ENCODE data around the gene FBXO11. TPM values are rescaled to one million over a fixed set of nuclear protein-coding genes. Genes with fewer than 3 reads are reported as not detected.
A peak's percentile ranks its signal among the peaks of the same experiment; 100 is the strongest.

FBXO11 gene
- total RNA-seq, 2 donors from 2014 or later = 47.0 to 51.8 TPM

GRCh38 chr2:47803770-47804169, 102.5 kb downstream of the FBXO11 start:
- intact Hi-C loops (cut with DNase I, micrococcal nuclease) = no loop called here
- no peak for ATAC-seq

GRCh38 chr2:47803363-47803762, 102.9 kb downstream of the FBXO11 start:
- intact Hi-C loops (cut with DNase I, micrococcal nuclease) = no loop called here
- DNase-seq = no peak
- ATAC-seq = no peak

More at GRCh38 chr2:47803770-47804169, 102.5 kb downstream of the FBXO11 start:
- DNase-seq = no peak

GRCh38 chr2:47801118-47801517, 105.2 kb downstream of the FBXO11 start:
- intact Hi-C loops (cut with DNase I, micrococcal nuclease) = no loop called here
- ATAC-seq (no peak), DNase-seq (no peak)

- intact Hi-C loops (cut with DNase I, micrococcal nuclease) = no loop called here
- DNase-seq (no peak), ATAC-seq (no peak)
Observed at GRCh38 chr2:47799031-47799609, 107.2 kb downstream of the FBXO11 start.

- intact Hi-C loops (cut with DNase I, micrococcal nuclease) = no loop called here
- ATAC-seq (no peak), DNase-seq (no peak)
Observed at GRCh38 chr2:47798631-47799030, 107.7 kb downstream of the FBXO11 start.

GRCh38 chr2:47796090-47796697, 110.1 kb downstream of the FBXO11 start:
- intact Hi-C loops (cut with DNase I, micrococcal nuclease) = no loop called here
- ATAC-seq (no peak), DNase-seq (no peak)

GRCh38 chr2:47785986-47786385, 120.3 kb downstream of the FBXO11 start:
- intact Hi-C loops (cut with DNase I, micrococcal nuclease) = no loop called here
- ATAC-seq (no peak), DNase-seq (no peak)

- ATAC-seq = peak; percentile 8
Observed at GRCh38 chr2:47784352-47784851, 121.9 kb downstream of the FBXO11 start.

GRCh38 chr2:47783486-47784351, 122.6 kb downstream of the FBXO11 start:
- DNase-seq = peak; percentile 70 to 80
- intact Hi-C loops (cut with DNase I, micrococcal nuclease) = no loop called here
- peak; percentile 48 for ATAC-seq

More at GRCh38 chr2:47784352-47784851, 121.9 kb downstream of the FBXO11 start:
- intact Hi-C loops (cut with DNase I, micrococcal nuclease) = no loop called here
- peak; percentile 29 to 38 for DNase-seq

GRCh38 chr2:47782671-47783485, 123.4 kb downstream of the FBXO11 start, which contains the start of gene MSH6:
MSH6 (plus strand) TSS chr2:47783145; CDS start chr2:47783234, 89 bp downstream.
- peak; percentile 88 to 90 for DNase-seq
- intact Hi-C loops (cut with DNase I, micrococcal nuclease) = no loop called here
- peak; percentile 93 for ATAC-seq

GRCh38 chr2:47782381-47782670, 124.0 kb downstream of the FBXO11 start:
- ATAC-seq = peak; percentile 4
- intact Hi-C loops (cut with DNase I, micrococcal nuclease) = no loop called here
- no peak for DNase-seq

GRCh38 chr2:47779426-47779790, 126.9 kb downstream of the FBXO11 start:
- no peak for ATAC-seq
- intact Hi-C loops (cut with DNase I, micrococcal nuclease) = no loop called here
- DNase-seq = no peak

GRCh38 chr2:47778698-47779425, 127.4 kb downstream of the FBXO11 start:
- intact Hi-C loops (cut with DNase I, micrococcal nuclease) = no loop called here
- no peak for DNase-seq
- ATAC-seq = no peak

- intact Hi-C loops (cut with DNase I, micrococcal nuclease) = no loop called here
- no peak for ATAC-seq
- DNase-seq = no peak
Observed at GRCh38 chr2:47777277-47777937, 128.9 kb downstream of the FBXO11 start.

GRCh38 chr2:47774567-47774966, 131.7 kb downstream of the FBXO11 start:
- intact Hi-C loops (cut with DNase I, micrococcal nuclease) = no loop called here
- ATAC-seq (no peak), DNase-seq (no peak)

- ATAC-seq (no peak), DNase-seq (no peak)
- intact Hi-C loops (cut with DNase I, micrococcal nuclease) = no loop called here
Observed at GRCh38 chr2:47772343-47772742, 134.0 kb downstream of the FBXO11 start.

- ATAC-seq (no peak), DNase-seq (no peak)
- intact Hi-C loops (cut with DNase I, micrococcal nuclease) = no loop called here
Observed at GRCh38 chr2:47771211-47771610, 135.1 kb downstream of the FBXO11 start.

- no peak for DNase-seq
- intact Hi-C loops (cut with DNase I, micrococcal nuclease) = loop anchor here (5.0 to 10.0 kb wide), 3 partner anchors 332 to 435 kb away; no protein-coding TSS in a partner anchor
- ATAC-seq = no peak
Observed at GRCh38 chr2:47769318-47769717, 137.0 kb downstream of the FBXO11 start.
